AG09319 (cell line): ENCODE data around the gene TSEN54.
"Not testable (repeated sequence)": the region's sequence is repeated elsewhere in the genome, so short reads cannot be mapped to it uniquely, and the experiment has no call there.

Experiments used
- DNase-seq: peaks from one replicate; pipeline ENCODE4 v3.0.0-alpha.2; 2010; ENCODE audit warnings: low read depth; ENCODE audit errors: extremely low read depth
- CTCF ChIP-seq: IDR thresholded peaks from 2 replicates; pipeline ENCODE4 v1.5.1; 2011; ENCODE audit warnings: low read depth, mild to moderate bottlenecking, inconsistent platforms, low read length, moderate library complexity

The TSEN54 gene

GRCh38 chr17:75514919-75515495 is 1.3 kb upstream of the TSEN54 start:
- TF ChIP-seq CTCF: no peak
- no peak for DNase-seq

- peak; percentile 72 for DNase-seq
- TF ChIP-seq CTCF: peak; percentile 76
These were observed 653 bp upstream of the TSEN54 start, which contains the start of gene CASKIN2 for GRCh38 chr17:75515496-75516254. TSS of gene CASKIN2 (minus strand) at chr17:75515537. CDS start at chr17:75513804, 1,733 bp downstream.

- no peak for DNase-seq
- TF ChIP-seq CTCF: no peak
These were observed 430 bp downstream of the TSEN54 start for GRCh38 chr17:75516619-75517296.

GRCh38 chr17:75517297-75517865 is 1.1 kb downstream of the TSEN54 start:
- DNase-seq: no peak
- no peak for TF ChIP-seq CTCF

GRCh38 chr17:75518201-75518600 is 1.9 kb downstream of the TSEN54 start:
- DNase-seq: no peak
- TF ChIP-seq CTCF: no peak

GRCh38 chr17:75518983-75519537 is 2.7 kb downstream of the TSEN54 start:
- no peak for DNase-seq
- no peak for TF ChIP-seq CTCF

- DNase-seq: not testable (repeated sequence)
These were observed 4.1 kb downstream of the TSEN54 start for GRCh38 chr17:75520413-75520812.
